H9 (cell line): Measurements from ENCODE around the gene MKRN2. TPM values are rescaled to one million over a fixed set of nuclear protein-coding genes. Genes with fewer than 3 reads are reported as not detected.
"Not testable (repeated sequence)": the region's sequence is repeated elsewhere in the genome, so short reads cannot be mapped to it uniquely, and the experiment has no call there.

Experiments used
- DNase-seq: peaks from one replicate; pipeline ENCODE4 v3.0.0-alpha.2; 2017
- H2AFZ ChIP-seq: one replicate; pipeline ENCODE4 v1.6.1; 2013; ENCODE audit warnings: mild to moderate bottlenecking, low read length, control low read depth, moderate library complexity
- H2AK5ac ChIP-seq: 2 replicates; pipeline ENCODE4 v1.6.1; 2013; ENCODE audit warnings: low read length, control low read depth, mixed read lengths; ENCODE audit not compliant: insufficient read length
- H2BK120ac ChIP-seq: one replicate; pipeline ENCODE4 v1.6.1; 2013; ENCODE audit warnings: low read depth, mild to moderate bottlenecking, low read length, control low read depth, inconsistent platforms; ENCODE audit not compliant: poor library complexity, severe bottlenecking
- H2BK12ac ChIP-seq: 2 replicates; pipeline ENCODE4 v1.6.1; 2013; ENCODE audit warnings: low read length, control low read depth, mixed read lengths, low read depth; ENCODE audit not compliant: insufficient read length
- H2BK15ac ChIP-seq: 2 replicates; pipeline ENCODE4 v1.6.1; 2013; ENCODE audit warnings: low read depth, low read length, control low read depth
- H2BK20ac ChIP-seq: one replicate; pipeline ENCODE4 v1.6.1; 2013; ENCODE audit warnings: low read depth, mild to moderate bottlenecking, low read length, control low read depth, inconsistent platforms; ENCODE audit not compliant: poor library complexity, severe bottlenecking
- H2BK5ac ChIP-seq: 2 replicates; pipeline ENCODE4 v1.6.1; 2013; ENCODE audit warnings: low read length, control low read depth, mixed read lengths; ENCODE audit not compliant: insufficient read length
- H3K14ac ChIP-seq: 2 replicates; pipeline ENCODE4 v1.6.1; 2013; ENCODE audit warnings: low read length, control low read depth; ENCODE audit not compliant: insufficient read depth
- H3K18ac ChIP-seq: 2 replicates; pipeline ENCODE4 v1.6.1; 2013; ENCODE audit warnings: low read depth, mild to moderate bottlenecking, mixed read lengths, low read length, control low read depth; ENCODE audit not compliant: insufficient read length
- H3K23ac ChIP-seq: 2 replicates; pipeline ENCODE4 v1.6.1; 2013; ENCODE audit warnings: low read length, control low read depth, mixed read lengths, low read depth; ENCODE audit not compliant: insufficient read length
- H3K23me2 ChIP-seq: 2 replicates; pipeline ENCODE4 v1.6.1; 2013; ENCODE audit warnings: low read depth, mild to moderate bottlenecking, mixed read lengths, low read length, control low read depth; ENCODE audit not compliant: insufficient read length, poor library complexity, severe bottlenecking
- H3K27ac ChIP-seq: 2 replicates; pipeline ENCODE4 v1.5.1; 2013; ENCODE audit warnings: low read length, control low read depth, mixed read lengths, low read depth; ENCODE audit not compliant: insufficient read length
- H3K27me3 ChIP-seq: 2 replicates; pipeline ENCODE4 v1.6.1; 2013; ENCODE audit warnings: low read length, control low read depth, inconsistent platforms; ENCODE audit not compliant: insufficient read depth
- H3K4ac ChIP-seq: 2 replicates; pipeline ENCODE4 v1.6.1; 2013; ENCODE audit warnings: low read depth, mild to moderate bottlenecking, control low read depth, inconsistent platforms, low read length, moderate library complexity
- H3K4me1 ChIP-seq: 2 replicates; pipeline ENCODE4 v1.6.1; 2013; ENCODE audit warnings: low read length, control low read depth, inconsistent platforms; ENCODE audit not compliant: insufficient read depth
- H3K4me2 ChIP-seq: 2 replicates; pipeline ENCODE4 v1.6.1; 2013; ENCODE audit warnings: low read length, control low read depth, mixed read lengths; ENCODE audit not compliant: insufficient read length, insufficient read depth
- H3K56ac ChIP-seq: 2 replicates; pipeline ENCODE4 v1.6.1; 2013; ENCODE audit warnings: low read depth, mild to moderate bottlenecking, mixed read lengths, low read length, control low read depth; ENCODE audit not compliant: insufficient read length
- H3K79me1 ChIP-seq: 2 replicates; pipeline ENCODE4 v1.6.1; 2013; ENCODE audit warnings: low read depth, mild to moderate bottlenecking, moderate library complexity, low read length, control low read depth, inconsistent platforms; ENCODE audit not compliant: insufficient read depth, poor library complexity, severe bottlenecking
- H3K79me2 ChIP-seq: 2 replicates; pipeline ENCODE4 v1.6.1; 2013; ENCODE audit warnings: low read length, control low read depth, inconsistent platforms; ENCODE audit not compliant: insufficient read depth
- H3K9ac ChIP-seq: 2 replicates; pipeline ENCODE4 v1.6.1; 2013; ENCODE audit warnings: low read length, control low read depth, mixed read lengths; ENCODE audit not compliant: insufficient read length; ENCODE audit errors: extremely low read depth
- H3K9me3 ChIP-seq: one replicate; pipeline ENCODE4 v1.6.1; 2013; ENCODE audit warnings: low read depth, low read length, inconsistent platforms; ENCODE audit not compliant: control insufficient read depth
- H3T11ph ChIP-seq: one replicate; pipeline ENCODE4 v1.6.1; 2013; ENCODE audit warnings: mild to moderate bottlenecking, low read length, control low read depth, inconsistent platforms
- H4K20me1 ChIP-seq: one replicate; pipeline ENCODE4 v1.6.1; 2013; ENCODE audit not compliant: control insufficient read depth, insufficient read length, insufficient read depth
- H4K5ac ChIP-seq: 2 replicates; pipeline ENCODE4 v1.6.1; 2013; ENCODE audit warnings: low read depth, mild to moderate bottlenecking, mixed read lengths, low read length, control low read depth; ENCODE audit not compliant: insufficient read length
- H4K8ac ChIP-seq: replicated peaks from 2 replicates; pipeline ENCODE4 v1.6.1; 2013; ENCODE audit warnings: low read length, control low read depth, mixed read lengths, low read depth; ENCODE audit not compliant: insufficient read length
- H4K91ac ChIP-seq: 2 replicates; pipeline ENCODE4 v1.6.1; 2013; ENCODE audit warnings: low read depth, mild to moderate bottlenecking, moderate library complexity, mixed read lengths, low read length, control low read depth; ENCODE audit not compliant: insufficient read length
- H3K27ac Mint-ChIP-seq, 3 experiments: 2 replicates in 2 of 3; 3 replicates in 1 of 3; pipeline ENCODE4 v1.8.0; 2020 to 2021; ENCODE audit warnings: mixed read lengths in 3 of 3, mild to moderate bottlenecking in 1 of 3, moderate library complexity in 1 of 3
- H3K27me3 Mint-ChIP-seq: 2 replicates; pipeline ENCODE4 v1.8.0; 2021; ENCODE audit warnings: low read depth, mild to moderate bottlenecking, moderate library complexity, mixed read lengths
- H3K36me3 Mint-ChIP-seq, 3 experiments: 2 replicates in 2 of 3; 3 replicates in 1 of 3; pipeline ENCODE4 v1.8.0; 2020 to 2021; ENCODE audit warnings: low read depth in 3 of 3, mixed read lengths in 3 of 3; ENCODE audit not compliant: insufficient read depth in 1 of 3
- H3K4me1 Mint-ChIP-seq, 2 experiments: 2 replicates each; pipeline ENCODE4 v1.8.0; 2020; ENCODE audit warnings: mixed read lengths in 2 of 2
- H3K4me3 Mint-ChIP-seq, 2 experiments: 2 replicates in 1 of 2; 3 replicates in 1 of 2; pipeline ENCODE4 v1.8.0; 2020 to 2021; ENCODE audit warnings: mild to moderate bottlenecking in 2 of 2, mixed read lengths in 2 of 2, moderate library complexity in 1 of 2
- H3K9me3 Mint-ChIP-seq, 2 experiments: 2 replicates in 1 of 2; 3 replicates in 1 of 2; pipeline ENCODE4 v1.8.0; 2020; ENCODE audit warnings: mild to moderate bottlenecking in 2 of 2, mixed read lengths in 2 of 2, moderate library complexity in 1 of 2
- CTCF ChIP-seq: fragments of 200-600 bp; sonication (generic); conservative IDR thresholded peaks from 3 replicates; pipeline ENCODE4 v1.8.0; 2021; ENCODE audit warnings: antibody characterized with exemption, mild to moderate bottlenecking
- WGBS: extraction: QIAGEN DNeasy Blood & Tissue Kit; methylation state at CpG from one replicate; pipeline ENCODE4 v1.1.7; 2013; ENCODE audit warnings: missing lambda C conversion rate, low lambda C conversion rate, mixed read lengths; ENCODE audit not compliant: insufficient read length; ENCODE audit errors: extremely low coverage; 5-methylcytosine and 5-hydroxymethylcytosine counted together
- total RNA-seq: library from RNA; stranded (reverse); gene quantifications from 2 replicates; pipeline ENCODE4 v1.2.1, GENCODE V29; 2021

Gene MKRN2
- total RNA-seq, 1 experiment from 2014 or later, result 18.1 TPM

- no peak overlapping the region for H3K4me3 Mint-ChIP-seq
- no peaks in the 10 kb centered on the region for H3K9me3 Mint-ChIP-seq
- H3K23ac ChIP-seq, result no peak overlapping the region
- H3K27me3 Mint-ChIP-seq, result no peaks in the 10 kb centered on the region
- no peak overlapping the region for H2BK20ac ChIP-seq
- H3K23me2 ChIP-seq, result no peaks in the 10 kb centered on the region
- no peak overlapping the region for H3T11ph ChIP-seq
- no peaks in the 10 kb centered on the region for H3K79me1 ChIP-seq
- no peak overlapping the region for H3K56ac ChIP-seq
- no peak overlapping the region for H2AFZ ChIP-seq
- no peak overlapping the region for H3K14ac ChIP-seq
- H3K4ac ChIP-seq, result no peak overlapping the region
- H3K27ac Mint-ChIP-seq, result no peak overlapping the region
- peaks cover 22 to 28% of the 10 kb centered on the region in 2 experiments for H3K4me1 Mint-ChIP-seq
- no peaks in the 10 kb centered on the region for H3K4me1 ChIP-seq
- H4K91ac ChIP-seq, result no peak overlapping the region
- no peak overlapping the region for H3K4me2 ChIP-seq
- WGBS, result no CpG with 5 or more reads among the region's 8 CpGs
- no peak overlapping the region for H2BK15ac ChIP-seq
- H2AK5ac ChIP-seq, result no peak overlapping the region
- no peak overlapping the region for H3K9ac ChIP-seq
- no peak overlapping the region for H4K5ac ChIP-seq
- no peaks in the 10 kb centered on the region for H3K79me2 ChIP-seq
- H2BK12ac ChIP-seq, result no peak overlapping the region
- H3K27ac ChIP-seq, result no peak overlapping the region
- no peaks in the 10 kb centered on the region for H3K9me3 ChIP-seq
- no peaks in the 10 kb centered on the region for H4K20me1 ChIP-seq
- no peak overlapping the region for H2BK5ac ChIP-seq
- H2BK120ac ChIP-seq, result no peak overlapping the region
- no peaks in the 10 kb centered on the region for H3K27me3 ChIP-seq
- no peak overlapping the region for H3K18ac ChIP-seq
- TF ChIP-seq CTCF, result peak; percentile 64
- no peak overlapping the region for H4K8ac ChIP-seq
- H3K36me3 Mint-ChIP-seq, result peaks cover 0 to 7% (median 0%) of the 10 kb centered on the region in 3 experiments; a peak in 1 of 7 replicates
- DNase-seq, result peak; percentile 68
Observed at GRCh38 chr3:12541625-12542024, 15.3 kb upstream of the MKRN2 start.

- H2BK5ac ChIP-seq, H3K27ac ChIP-seq, H3K27me3 Mint-ChIP-seq, DNase-seq, H2BK120ac ChIP-seq, H3K18ac ChIP-seq, H3K4me2 ChIP-seq, H4K5ac ChIP-seq, H3K23ac ChIP-seq, H2BK15ac ChIP-seq, H2BK20ac ChIP-seq, H3K4ac ChIP-seq, H3K4me1 ChIP-seq, H3T11ph ChIP-seq, H3K9ac ChIP-seq, H3K4me3 Mint-ChIP-seq, H3K36me3 Mint-ChIP-seq, H3K79me2 ChIP-seq, H2BK12ac ChIP-seq, H2AK5ac ChIP-seq, H3K27ac Mint-ChIP-seq, H3K79me1 ChIP-seq, H3K14ac ChIP-seq, H4K20me1 ChIP-seq, H3K23me2 ChIP-seq, H3K56ac ChIP-seq, H4K91ac ChIP-seq, H3K9me3 Mint-ChIP-seq, H3K9me3 ChIP-seq, H2AFZ ChIP-seq, H3K27me3 ChIP-seq, H4K8ac ChIP-seq: not testable (repeated sequence)
- peaks cover 19 to 20% of the 10 kb centered on the region in 2 experiments for H3K4me1 Mint-ChIP-seq
- WGBS, result no CpG with 5 or more reads among the region's 12 CpGs
Observed at GRCh38 chr3:12543497-12543896, 13.4 kb upstream of the MKRN2 start.
